HG03439 (cell line): ENCODE measurements around the gene TMEFF2.
"Not testable (repeated sequence)": the region's sequence is repeated elsewhere in the genome, so short reads cannot be mapped to it uniquely, and the experiment has no call there.

Experiments used
- ATAC-seq: cut with Tn5 transposase; IDR thresholded peaks from one replicate; pipeline ENCODE4 v1.9.1; 2021; ENCODE audit warnings: mild to moderate bottlenecking, moderate library complexity; ENCODE audit not compliant: unreplicated experiment

Gene TMEFF2

GRCh38 chr2:191941376-191941929 is 253.3 kb downstream of the TMEFF2 start:
- no peak for ATAC-seq

- ATAC-seq: no peak
Measured at GRCh38 chr2:191938779-191939178, 256.0 kb downstream of the TMEFF2 start.

- no peak for ATAC-seq
Measured at GRCh38 chr2:191936882-191937405, 257.8 kb downstream of the TMEFF2 start.

GRCh38 chr2:191935247-191935646 is 259.5 kb downstream of the TMEFF2 start:
- ATAC-seq: no peak

- peak; percentile 97 for ATAC-seq
Measured at GRCh38 chr2:191933307-191934105, 261.2 kb downstream of the TMEFF2 start.

GRCh38 chr2:191932286-191932685 is 262.4 kb downstream of the TMEFF2 start:
- ATAC-seq: no peak

- ATAC-seq: no peak
Measured at GRCh38 chr2:191931329-191931728, 263.4 kb downstream of the TMEFF2 start.

GRCh38 chr2:191930205-191930604 is 264.5 kb downstream of the TMEFF2 start:
- ATAC-seq: no peak

GRCh38 chr2:191929288-191929687 is 265.4 kb downstream of the TMEFF2 start:
- ATAC-seq: no peak

- no peak for ATAC-seq
Measured at GRCh38 chr2:191927991-191928390, 266.7 kb downstream of the TMEFF2 start.

GRCh38 chr2:191927319-191927867 is 267.3 kb downstream of the TMEFF2 start:
- ATAC-seq: no peak

- no peak for ATAC-seq
Measured at GRCh38 chr2:191926671-191927070, 268.1 kb downstream of the TMEFF2 start.

- ATAC-seq: no peak
Measured at GRCh38 chr2:191923652-191923997, 271.1 kb downstream of the TMEFF2 start.

- peak; percentile 81 for ATAC-seq
Measured at GRCh38 chr2:191922736-191923651, 271.7 kb downstream of the TMEFF2 start.

- ATAC-seq: not testable (repeated sequence)
Measured at GRCh38 chr2:191921650-191922049, 273.1 kb downstream of the TMEFF2 start.

- no peak for ATAC-seq
Measured at GRCh38 chr2:191920502-191920901, 274.2 kb downstream of the TMEFF2 start.

- no peak for ATAC-seq
Measured at GRCh38 chr2:191917967-191918651, 276.6 kb downstream of the TMEFF2 start.

- no peak for ATAC-seq
Measured at GRCh38 chr2:191917430-191917881, 277.3 kb downstream of the TMEFF2 start.

GRCh38 chr2:191916826-191917225 is 277.9 kb downstream of the TMEFF2 start:
- no peak for ATAC-seq

GRCh38 chr2:191915750-191916149 is 279.0 kb downstream of the TMEFF2 start:
- no peak for ATAC-seq
